ENCODE results near the gene PPP1R12B.
"Not testable (repeated sequence)": the region's sequence is repeated elsewhere in the genome, so short reads cannot be mapped to it uniquely, and the experiment has no call there.

GRCh38 chr1:202630096-202630495 is 281.6 kb downstream of the PPP1R12B start:
- TF ChIP-seq, protein P1, sequence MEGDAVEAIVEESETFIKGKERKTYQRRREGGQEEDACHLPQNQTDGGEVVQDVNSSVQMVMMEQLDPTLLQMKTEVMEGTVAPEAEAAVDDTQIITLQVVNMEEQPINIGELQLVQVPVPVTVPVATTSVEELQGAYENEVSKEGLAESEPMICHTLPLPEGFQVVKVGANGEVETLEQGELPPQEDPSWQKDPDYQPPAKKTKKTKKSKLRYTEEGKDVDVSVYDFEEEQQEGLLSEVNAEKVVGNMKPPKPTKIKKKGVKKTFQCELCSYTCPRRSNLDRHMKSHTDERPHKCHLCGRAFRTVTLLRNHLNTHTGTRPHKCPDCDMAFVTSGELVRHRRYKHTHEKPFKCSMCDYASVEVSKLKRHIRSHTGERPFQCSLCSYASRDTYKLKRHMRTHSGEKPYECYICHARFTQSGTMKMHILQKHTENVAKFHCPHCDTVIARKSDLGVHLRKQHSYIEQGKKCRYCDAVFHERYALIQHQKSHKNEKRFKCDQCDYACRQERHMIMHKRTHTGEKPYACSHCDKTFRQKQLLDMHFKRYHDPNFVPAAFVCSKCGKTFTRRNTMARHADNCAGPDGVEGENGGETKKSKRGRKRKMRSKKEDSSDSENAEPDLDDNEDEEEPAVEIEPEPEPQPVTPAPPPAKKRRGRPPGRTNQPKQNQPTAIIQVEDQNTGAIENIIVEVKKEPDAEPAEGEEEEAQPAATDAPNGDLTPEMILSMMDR (IDR thresholded peaks at IDR 0.05; ENCODE audit: borderline replicate concordance, extremely low read depth, low read length, poor library complexity, severe bottlenecking), result not testable (repeated sequence)
- TF ChIP-seq EZH2 (IDR thresholded peaks at IDR 0.05; ENCODE audit: borderline replicate concordance, low read depth, low read length, severe bottlenecking), result not testable (repeated sequence)
